NCI-H187 treated with DMSO at 0.1 percent for 48 hours (cell line): Measurements from ENCODE around the gene PLBD2.

Source experiments
- DNase-seq: peaks from one replicate; lab custom pipeline; 2025; lab: John Stamatoyannopoulos, UW

The PLBD2 gene, protein sequence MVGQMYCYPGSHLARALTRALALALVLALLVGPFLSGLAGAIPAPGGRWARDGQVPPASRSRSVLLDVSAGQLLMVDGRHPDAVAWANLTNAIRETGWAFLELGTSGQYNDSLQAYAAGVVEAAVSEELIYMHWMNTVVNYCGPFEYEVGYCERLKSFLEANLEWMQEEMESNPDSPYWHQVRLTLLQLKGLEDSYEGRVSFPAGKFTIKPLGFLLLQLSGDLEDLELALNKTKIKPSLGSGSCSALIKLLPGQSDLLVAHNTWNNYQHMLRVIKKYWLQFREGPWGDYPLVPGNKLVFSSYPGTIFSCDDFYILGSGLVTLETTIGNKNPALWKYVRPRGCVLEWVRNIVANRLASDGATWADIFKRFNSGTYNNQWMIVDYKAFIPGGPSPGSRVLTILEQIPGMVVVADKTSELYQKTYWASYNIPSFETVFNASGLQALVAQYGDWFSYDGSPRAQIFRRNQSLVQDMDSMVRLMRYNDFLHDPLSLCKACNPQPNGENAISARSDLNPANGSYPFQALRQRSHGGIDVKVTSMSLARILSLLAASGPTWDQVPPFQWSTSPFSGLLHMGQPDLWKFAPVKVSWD

DNA sequence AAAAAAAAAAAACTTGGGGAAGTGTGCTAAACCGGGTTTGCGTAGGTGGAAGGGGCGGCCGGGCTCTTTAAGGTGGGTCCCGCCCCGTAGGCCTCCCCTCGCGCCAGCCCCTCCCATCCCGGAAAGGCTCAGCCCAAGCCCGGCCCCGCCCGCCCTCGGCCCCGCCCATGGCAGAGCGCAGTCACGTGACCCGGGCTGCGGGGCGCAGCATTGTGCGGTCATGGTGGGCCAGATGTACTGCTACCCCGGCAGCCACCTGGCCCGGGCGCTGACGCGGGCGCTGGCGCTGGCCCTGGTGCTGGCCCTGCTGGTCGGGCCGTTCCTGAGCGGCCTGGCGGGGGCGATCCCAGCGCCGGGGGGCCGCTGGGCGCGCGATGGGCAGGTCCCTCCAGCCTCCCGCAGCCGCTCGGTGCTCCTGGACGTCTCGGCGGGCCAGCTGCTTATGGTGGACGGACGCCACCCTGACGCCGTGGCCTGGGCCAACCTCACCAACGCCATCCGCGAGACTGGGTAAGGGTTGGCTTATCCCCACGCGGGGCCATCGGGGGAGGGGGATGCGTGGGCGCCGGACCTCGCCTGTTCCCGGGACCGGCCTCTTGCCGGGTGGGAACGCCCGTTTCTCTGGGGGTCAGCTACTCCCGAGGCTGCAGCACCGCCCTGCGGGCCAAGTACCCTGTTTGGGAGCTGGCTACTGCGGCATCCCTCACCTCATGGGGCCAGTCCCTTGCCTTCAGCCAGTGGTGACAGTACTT, at the start of gene PLBD2:
Gene PLBD2 (plus strand): TSS at position 207 of the 752 bp plus-strand sequence. CDS start 14 bp downstream, at position 221.
- DNase-seq = peak; percentile 33

DNA sequence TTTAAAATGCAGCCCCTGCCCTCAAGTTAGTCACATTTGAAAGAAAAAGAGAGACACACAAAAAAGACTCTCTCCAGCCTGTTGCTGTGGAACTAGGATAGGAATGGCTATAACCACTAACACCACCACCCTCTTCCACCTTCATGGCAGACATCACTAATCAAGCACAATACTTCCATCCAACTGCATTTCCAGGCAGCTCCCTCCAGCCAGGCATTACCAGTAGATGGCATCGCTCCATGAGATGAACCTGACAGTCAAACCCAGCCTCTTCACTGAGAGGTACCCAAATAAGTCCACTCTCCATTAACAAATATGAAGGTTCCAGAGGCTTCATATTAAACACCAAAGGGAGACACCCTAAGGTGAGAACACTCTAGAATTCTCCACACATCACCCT, 47.9 kb upstream of the PLBD2 start:
- DNase-seq = no peak

DNA sequence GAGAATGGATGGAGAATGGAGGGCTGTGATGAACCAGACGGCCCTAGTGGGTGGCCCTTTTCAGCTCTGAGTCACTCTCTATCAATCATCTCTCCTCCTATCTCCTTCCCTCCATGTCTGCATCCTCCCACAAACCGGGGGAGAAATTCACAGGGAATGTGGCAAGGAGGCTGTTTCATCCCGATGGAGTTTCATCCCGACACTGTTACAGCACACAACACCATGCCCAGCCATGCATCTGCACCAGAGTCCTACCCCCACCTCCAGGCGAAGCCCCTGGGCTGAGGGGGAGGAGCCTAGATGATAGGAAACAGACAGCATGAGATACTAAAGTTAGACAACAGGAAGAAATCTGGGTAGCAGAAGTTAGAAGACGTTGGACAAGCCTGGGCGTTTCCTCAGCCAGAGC, 44.3 kb upstream of the PLBD2 start:
- DNase-seq = no peak

DNA sequence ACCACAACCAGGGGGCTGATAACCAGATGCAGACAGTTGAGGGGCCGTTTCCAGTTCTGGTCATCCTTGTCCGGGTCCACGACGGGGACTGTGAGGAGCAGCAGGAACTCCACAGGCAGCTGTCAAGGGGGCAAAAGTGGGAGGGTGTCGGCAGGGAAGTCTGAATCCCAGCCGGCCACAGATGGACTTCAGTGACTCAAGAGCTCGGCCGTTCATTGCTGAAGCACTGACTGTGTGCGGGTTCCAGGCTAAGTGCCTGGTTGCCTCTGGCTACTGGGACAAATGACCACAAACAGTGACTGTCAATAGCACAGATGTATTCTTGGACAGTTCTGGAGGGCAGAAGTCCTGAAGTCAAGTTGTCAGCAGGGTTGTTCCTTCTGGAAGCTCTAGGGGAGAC, 43.0 kb upstream of the PLBD2 start:
- no peak for DNase-seq

DNA sequence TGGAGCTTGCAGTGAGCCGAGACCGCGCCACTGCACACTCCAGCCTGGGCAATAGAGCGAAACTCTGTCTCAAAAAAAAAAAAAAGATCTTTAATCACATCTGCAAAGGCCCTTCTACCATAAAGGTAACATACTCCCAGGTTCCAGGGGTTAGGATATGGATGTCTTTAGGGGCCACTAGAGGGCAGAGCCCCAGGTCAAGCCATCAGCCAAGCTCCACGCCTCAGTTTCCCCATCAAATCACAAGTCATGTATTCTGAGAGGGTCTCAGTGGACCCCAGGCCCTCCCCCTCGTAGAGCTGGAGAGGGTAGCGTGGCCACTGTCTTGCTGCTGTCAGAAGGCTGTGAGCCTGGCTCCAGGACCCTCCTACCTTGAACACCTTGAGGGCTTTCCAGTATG, 42.2 kb upstream of the PLBD2 start:
- DNase-seq = no peak

DNA sequence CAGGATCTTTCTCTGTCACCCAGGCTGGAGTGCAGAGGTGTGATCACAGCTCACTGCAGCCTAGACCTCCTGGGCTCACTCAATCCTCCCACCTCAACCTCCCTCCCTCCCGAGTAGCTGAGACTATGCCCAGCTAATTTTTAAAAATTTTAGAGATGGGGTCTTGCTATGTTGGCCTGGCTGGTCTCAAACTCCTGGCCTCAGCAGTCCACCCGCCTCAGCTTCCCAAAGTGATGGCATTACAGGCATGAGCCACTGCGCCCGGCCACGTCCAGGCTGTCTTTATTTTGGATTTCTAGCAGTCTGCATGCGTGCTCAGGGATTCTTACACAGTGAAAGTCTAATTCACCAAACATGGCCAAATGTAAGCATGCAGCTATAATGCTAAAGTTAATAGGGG, 41.3 kb upstream of the PLBD2 start:
- no peak for DNase-seq

DNA sequence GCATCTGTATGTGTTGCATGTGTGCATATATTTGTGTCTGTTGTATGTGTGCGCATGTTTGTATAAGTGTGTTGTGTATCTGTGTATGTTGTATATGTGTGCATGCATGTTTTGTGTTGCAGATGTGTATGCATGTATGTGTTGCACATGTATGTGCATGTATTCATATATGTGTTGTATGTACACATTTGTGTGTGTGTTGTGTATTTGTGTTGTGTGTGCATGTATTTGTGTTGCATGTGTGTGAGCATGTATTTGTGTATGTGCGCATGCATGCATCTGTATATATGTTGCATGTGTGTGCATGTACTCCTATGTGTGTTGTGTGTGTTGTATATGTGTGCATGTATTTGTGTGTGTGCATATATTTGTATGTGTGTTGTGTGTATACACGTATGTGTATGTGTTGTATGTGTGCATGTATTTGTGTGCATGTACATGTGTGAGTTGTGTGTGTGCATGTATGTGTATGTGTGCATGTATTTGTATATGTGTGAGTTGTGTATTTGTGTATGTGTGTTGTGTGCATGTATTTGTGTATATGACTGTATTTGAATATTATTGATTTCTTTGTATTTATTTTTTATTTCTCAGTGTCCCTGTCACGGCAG, 40.2 kb upstream of the PLBD2 start:
- no peak for DNase-seq

DNA sequence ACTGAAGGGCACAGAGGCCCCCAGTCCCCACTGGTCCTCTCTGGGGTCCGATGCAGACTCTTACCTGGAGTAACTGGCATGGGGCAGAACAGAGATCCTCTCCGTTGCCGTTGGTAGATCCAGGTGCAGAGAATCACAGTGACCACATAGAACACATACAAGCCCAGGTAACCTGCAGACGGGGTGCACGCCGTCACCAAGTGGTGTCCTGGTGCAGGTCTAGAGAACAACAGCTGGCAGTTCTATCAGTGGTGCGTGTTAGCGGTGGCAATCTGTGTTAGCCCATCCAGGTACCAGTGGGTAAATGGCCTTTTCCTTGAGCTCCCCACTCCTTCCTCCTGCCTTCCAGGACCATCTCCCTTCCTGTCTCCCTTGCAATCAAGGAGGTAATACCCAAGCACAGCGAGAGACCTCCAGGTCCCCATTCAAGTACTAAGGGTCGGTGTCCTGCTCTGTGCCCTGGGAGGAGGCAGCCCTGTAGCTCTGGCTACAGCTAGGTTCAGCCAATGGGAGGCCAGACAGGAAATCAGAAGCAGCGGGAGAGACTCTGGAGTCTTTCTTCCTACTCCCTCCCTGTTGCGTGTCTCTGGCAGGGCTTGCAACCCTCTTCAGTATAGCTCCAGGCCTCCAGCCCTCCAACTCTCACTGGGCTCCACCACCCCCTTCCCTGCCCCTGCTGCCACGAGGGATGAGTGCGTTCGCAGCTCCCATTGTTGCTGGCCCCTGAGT, 39.3 kb upstream of the PLBD2 start:
- DNase-seq = no peak

DNA sequence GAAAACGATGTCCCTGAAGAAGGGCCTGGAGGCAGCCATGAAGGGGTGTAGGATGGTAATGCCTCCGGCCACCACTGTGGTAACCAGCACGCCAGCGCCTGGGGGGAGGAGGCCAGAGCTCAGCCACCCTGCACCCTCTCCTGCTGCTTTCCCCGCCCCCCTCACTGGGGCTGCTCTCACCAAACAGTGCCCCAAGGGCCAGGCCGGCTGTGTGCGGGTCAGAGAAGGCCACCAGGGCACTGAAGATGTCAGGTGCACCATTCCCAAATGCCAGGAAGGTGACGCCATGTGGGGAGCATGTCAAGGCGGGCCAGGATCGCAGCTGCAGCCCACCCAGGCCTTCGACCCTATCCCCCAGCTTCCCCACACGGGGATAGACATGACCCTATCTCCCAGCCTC, 38.0 kb upstream of the PLBD2 start:
- DNase-seq = no peak

DNA sequence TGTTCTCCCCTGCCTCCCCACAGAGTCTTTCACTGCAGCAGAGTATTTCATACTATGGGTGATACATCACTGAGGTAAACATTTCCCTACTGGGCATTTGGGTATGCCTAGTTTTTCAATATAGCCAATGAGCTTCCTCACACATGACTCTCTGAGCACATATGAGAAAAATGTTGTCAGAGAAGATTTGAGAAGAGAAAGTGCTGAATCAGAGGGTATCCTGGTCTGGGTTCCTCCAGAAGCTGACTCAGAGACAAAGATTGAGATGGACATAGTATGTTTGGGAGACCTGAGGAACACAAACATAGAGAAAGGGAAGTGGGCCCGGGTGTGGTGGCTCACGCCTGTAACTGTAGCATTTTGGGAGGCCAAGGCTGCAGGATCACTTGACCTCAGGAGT, 36.0 kb upstream of the PLBD2 start:
- no peak for DNase-seq

DNA sequence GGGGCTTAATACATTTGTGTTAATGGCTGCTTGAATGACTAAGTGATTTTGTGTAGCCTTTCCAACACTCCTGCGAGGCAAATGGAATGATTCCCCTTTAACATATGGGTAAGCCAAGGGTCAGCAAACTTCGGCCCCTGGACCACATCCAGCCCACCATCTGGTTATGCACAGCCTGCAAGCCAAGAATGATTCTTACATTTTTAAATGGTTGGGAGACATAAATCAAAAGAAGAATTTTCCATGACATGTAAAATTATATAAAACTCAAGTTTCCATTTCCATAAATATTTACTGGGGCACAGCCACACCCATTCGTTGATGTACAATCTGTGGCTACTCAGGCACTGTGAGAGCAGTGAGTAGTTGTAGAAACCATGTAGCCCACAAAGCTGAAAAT, 32.5 kb upstream of the PLBD2 start:
- DNase-seq = no peak

DNA sequence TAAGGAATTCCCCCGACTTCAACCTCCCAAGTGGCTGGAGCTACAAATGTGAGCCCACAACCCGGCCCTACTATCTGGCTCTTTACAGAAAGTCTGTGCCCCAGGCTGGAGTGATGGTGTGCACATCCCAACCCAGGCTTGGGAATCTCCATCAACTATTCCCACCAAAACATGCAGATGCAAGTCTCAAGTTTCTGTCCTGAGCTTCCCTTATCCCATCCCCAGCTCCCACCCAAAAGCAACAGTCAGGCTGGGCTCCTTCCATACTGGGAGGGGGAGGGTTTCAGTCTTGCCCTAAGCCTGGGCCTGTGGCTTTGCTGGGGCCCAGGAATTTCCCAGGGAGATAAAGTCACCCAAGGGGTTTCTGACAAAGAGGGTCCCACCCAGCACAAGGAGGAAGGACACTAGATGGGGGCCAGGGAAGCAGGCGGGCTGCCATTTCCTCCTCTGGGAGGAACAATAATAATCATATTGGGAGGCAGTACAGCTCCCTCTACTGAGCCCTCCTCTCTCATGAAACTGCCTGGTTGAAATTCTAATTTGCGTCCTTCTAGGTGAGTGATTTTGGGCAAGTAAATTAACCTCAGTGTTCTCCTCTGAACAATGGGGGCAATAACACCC, 31.5 kb upstream of the PLBD2 start:
- no peak for DNase-seq

DNA sequence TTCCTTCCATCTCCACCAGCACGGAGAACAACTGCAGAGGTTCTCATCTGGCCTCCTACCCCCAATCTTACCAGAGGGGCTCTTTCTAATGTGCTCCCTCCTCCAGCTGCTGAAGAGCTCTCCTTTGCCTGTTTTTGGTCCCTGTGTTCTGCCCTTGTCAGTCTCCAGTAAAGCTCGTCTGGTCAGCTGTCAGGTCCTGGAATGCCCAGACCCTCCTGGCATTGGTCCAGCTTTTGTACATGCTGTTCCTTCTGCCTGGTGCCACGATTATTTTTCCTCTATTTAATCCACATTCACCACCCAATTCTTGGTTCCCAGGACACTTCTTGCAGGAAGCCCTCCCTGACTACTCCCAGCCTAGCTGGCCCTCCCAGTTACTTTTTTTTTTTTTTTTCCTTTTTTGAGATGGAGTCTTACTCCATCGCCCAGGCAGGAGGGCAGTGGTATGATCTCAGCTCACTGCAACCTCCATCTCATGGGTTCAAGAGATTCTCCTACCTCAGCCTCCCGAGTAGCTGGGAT, 30.0 kb upstream of the PLBD2 start:
- DNase-seq = no peak

DNA sequence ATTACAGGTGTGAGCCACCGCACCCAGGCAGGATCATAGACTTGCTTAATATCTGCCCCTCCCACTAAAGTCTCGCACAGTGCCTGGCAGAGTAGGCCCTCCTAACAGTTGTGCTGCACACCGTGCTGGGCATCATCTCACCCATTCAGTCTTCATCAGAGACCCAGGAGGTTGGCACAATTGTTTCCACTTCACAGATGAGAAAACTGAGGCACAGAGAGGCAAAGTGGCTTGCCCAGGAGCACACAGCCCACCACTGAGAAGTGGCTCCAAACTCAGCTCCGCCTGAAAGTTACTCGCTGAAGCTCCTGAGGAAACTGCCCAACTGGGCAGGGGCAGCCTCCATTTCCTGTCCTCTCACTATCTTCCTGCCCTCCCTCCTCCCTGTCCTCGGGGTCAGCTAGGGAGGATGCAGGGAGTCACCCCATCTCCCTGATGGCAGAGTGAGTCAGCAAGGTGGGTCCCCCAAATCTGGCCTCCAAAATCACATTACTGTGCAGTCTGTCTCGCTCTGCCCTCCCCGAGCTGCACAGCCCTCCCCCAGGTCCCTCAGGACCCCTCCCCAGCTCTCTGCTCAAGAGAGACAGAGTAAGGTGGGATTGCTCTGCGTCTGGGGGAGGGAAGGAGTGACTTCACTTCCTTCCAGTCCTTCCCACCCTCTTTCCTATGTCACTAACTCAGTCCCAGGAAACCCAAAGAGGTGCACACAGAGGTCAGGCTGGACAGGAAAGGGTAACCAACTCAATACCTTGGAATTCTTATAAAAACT, 29.2 kb upstream of the PLBD2 start:
- no peak for DNase-seq

DNA sequence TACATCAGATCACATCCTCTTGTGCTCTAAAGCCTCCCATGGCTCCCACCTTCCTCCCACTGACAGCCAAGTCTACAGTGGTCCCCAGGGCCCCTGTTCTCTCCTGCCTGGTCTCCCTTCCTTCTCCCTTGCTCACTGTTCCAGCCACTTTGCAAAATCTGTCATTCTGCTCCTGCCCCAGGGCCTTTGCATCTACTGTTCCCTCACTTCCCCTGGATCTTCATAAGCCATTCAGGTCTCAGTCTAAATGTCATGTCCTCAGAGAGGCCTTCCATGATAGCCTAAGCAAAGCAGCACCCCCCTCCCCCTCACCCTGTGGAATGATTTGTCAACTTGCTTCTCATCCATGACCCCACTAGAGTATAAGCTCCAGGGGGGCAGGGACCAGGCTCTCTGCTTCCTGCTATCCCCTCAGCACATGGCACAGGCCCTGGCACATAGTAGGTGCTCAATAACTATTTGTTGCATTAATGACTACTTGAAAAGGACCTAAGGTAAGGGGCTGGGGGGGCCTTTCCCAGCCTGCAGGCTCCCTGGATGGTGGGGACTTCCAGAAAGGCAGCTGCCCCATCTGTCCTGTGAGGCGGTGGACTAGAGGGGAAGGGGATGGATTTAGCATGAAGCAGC, 28.5 kb upstream of the PLBD2 start:
- DNase-seq = no peak

DNA sequence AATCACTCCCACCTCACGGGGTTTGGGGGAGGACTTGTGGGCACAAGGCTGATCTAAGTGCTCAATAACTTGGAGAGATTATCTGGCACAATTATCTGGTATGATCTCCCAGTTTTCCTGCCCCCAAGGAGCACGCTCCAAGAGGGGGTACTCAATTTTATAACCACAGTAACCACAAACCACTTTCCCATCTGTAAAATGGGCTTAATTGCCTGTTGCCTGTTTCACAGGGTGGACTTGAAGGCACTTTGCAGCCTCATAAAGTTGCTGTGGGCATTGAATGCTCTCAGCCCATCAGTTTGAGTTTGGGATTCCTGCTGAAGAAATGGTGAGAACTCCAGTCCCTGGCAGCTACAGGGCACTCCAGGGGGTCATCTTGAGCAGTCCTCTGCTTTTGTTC, 27.9 kb upstream of the PLBD2 start:
- DNase-seq = no peak

DNA sequence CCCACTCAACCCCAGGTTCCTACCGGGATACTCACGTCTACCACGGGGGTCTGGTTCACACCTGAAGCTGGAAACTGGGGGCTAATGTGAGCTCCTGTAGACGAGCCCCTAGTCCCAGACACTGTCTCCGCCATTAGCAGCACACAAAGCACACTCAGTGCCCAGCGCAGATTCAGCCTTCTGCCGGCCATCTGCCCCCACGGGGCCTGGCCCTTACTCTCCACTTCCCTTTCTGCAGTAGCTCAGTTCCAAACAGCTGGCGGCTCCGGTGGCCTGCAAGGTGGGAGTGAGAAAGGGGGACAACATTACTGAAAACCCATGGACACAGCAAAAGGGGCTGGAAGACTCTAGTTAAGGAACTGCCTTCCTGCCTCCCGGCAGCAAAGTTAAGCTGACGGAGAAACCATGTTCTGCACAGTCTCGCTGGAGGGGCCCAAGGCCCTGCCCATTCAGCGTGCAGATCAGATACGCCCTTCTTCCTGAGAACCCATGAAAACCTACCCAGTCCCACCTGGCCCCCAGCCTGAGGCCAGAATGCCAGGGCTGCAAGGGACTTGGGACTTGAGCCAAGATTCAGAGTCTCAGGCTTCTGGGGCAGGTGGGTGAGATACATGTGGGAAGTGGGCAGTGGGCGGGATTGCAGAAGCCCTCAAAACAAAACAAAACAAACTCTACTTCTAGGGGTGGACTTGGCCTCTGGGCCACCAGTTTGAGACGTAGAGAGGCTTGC, 25.5 kb upstream of the PLBD2 start:
- no peak for DNase-seq

DNA sequence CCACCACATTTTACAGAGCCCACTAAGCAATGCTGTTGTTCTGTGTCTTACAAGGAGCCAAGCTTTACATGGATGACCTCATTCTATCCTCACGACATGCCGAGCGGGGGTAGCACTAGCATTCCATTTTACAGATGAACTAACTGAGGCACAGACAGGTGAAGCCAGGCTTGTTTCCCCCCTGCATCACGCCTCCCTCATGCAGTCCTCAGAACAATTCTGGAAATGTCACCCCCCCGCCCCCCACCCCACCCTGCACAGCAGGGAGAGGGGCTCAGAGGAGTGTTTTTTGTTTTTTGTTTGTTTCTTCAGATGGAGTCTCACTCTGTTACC, 25.0 kb upstream of the PLBD2 start:
- no peak for DNase-seq
